ENCODE results near the gene CYP46A1.

DNA sequence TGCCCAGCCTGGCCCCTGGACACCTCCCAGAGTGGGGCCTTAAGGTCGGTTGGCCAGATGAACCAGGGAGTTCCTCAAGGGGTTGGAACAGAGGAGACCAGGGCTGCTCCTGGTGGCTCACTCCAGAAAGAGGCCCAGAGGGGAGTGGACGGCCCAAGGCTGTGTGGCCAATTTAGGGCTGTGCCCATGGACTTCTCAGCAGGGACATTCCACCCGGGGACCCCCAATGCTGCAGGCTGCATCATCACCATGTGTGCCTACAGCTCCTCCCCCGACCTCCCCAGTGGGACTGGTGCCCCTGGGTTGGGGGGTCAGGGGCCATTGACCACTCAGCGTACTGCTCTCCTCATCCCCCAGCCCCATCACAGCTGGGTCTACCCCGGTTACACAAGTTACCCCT lies 17.6 kb upstream of the CYP46A1 start:
- TF ChIP-seq, protein P1, sequence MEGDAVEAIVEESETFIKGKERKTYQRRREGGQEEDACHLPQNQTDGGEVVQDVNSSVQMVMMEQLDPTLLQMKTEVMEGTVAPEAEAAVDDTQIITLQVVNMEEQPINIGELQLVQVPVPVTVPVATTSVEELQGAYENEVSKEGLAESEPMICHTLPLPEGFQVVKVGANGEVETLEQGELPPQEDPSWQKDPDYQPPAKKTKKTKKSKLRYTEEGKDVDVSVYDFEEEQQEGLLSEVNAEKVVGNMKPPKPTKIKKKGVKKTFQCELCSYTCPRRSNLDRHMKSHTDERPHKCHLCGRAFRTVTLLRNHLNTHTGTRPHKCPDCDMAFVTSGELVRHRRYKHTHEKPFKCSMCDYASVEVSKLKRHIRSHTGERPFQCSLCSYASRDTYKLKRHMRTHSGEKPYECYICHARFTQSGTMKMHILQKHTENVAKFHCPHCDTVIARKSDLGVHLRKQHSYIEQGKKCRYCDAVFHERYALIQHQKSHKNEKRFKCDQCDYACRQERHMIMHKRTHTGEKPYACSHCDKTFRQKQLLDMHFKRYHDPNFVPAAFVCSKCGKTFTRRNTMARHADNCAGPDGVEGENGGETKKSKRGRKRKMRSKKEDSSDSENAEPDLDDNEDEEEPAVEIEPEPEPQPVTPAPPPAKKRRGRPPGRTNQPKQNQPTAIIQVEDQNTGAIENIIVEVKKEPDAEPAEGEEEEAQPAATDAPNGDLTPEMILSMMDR (IDR thresholded peaks at IDR 0.05 in 4 of 5, conservative IDR thresholded peaks at IDR 0.05 in 1 of 5): no peak
- no peak for TF ChIP-seq POLR2A (IDR thresholded peaks at IDR 0.05)
